Measurements from ENCODE around the gene PIP4P1.

PIP4P1 gene

GRCh38 chr14:20434701-20435581, 26.3 kb downstream of the PIP4P1 start:
- peak; percentile 33 to 63 (median 61) for DNase-seq

GRCh38 chr14:20429801-20430669, 31.2 kb downstream of the PIP4P1 start:
- DNase-seq: no peak

- DNase-seq: no peak
Observed at GRCh38 chr14:20428802-20429201, 32.4 kb downstream of the PIP4P1 start.

- no peak for DNase-seq
Observed at GRCh38 chr14:20428010-20428365, 33.2 kb downstream of the PIP4P1 start.

- peak in 2 of 3 experiments; percentile 23 to 34 for DNase-seq
Observed at GRCh38 chr14:20427231-20428009, 33.8 kb downstream of the PIP4P1 start.

- no peak for DNase-seq
Observed at GRCh38 chr14:20424851-20425250, 36.4 kb downstream of the PIP4P1 start.

GRCh38 chr14:20422886-20423285, 38.3 kb downstream of the PIP4P1 start:
- no peak for DNase-seq

- DNase-seq: no peak
Observed at GRCh38 chr14:20421267-20421666, 40.0 kb downstream of the PIP4P1 start.

- DNase-seq: no peak
Observed at GRCh38 chr14:20419419-20419818, 41.8 kb downstream of the PIP4P1 start.

GRCh38 chr14:20418501-20418909, 42.7 kb downstream of the PIP4P1 start:
- no peak for DNase-seq

GRCh38 chr14:20417250-20418186, 43.7 kb downstream of the PIP4P1 start:
- DNase-seq: peak; percentile 49 to 84 (median 60)

- no peak for DNase-seq
Observed at GRCh38 chr14:20416223-20416622, 45.0 kb downstream of the PIP4P1 start.

- DNase-seq: peak; percentile 8 to 51 (median 34)
Observed at GRCh38 chr14:20415782-20416206, 45.4 kb downstream of the PIP4P1 start.

- peak in 2 of 3 experiments; percentile 62 to 65 for DNase-seq
Observed at GRCh38 chr14:20413744-20414082, 47.5 kb downstream of the PIP4P1 start.

GRCh38 chr14:20412876-20413743, 48.1 kb downstream of the PIP4P1 start, which contains the start of gene TEP1:
TEP1 (minus strand) TSS chr14:20413501; CDS start chr14:20408439, 5,062 bp downstream.
- peak; percentile 84 to 89 (median 87) for DNase-seq

GRCh38 chr14:20412411-20412810, 48.8 kb downstream of the PIP4P1 start:
- DNase-seq: no peak

GRCh38 chr14:20409226-20409625, 52.0 kb downstream of the PIP4P1 start:
- DNase-seq: no peak
